ENCODE measurements around the gene NEK6. TPM values are rescaled to one million over a fixed set of nuclear protein-coding genes. Genes with fewer than 3 reads are reported as not detected.

The NEK6 gene
- total RNA-seq, 2 experiments from 2014 or later: 7.0 to 8.0 TPM

DNA sequence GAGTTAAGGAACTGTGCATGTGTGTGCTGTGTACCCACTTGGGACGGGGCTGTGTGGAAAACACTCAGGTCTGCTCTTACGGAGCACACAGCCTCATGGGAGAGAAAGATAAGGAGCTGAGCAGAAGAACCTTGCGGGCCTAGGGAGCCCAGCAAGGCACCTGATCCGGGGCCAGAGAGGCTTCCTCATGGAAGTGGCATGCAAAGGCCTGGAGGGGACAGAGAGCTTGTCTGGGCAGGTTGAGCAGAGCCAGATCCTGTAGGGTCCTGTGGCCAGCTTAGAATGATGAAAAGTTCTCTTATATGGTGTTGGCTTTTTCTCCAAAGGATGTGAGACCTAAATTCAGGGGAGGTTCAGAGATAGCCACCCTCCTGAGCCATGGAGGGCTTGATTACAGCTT lies 45.2 kb downstream of the NEK6 start:
- no peaks in the 10 kb centered on the region for H3K36me3 Mint-ChIP-seq (ENCODE audit: low read depth)
- POLR2A ChIA-PET: no interaction called here
- H3K27ac Mint-ChIP-seq: no peak overlapping the region
- DNase-seq: no peak
- no peak overlapping the region for H3K4me3 Mint-ChIP-seq
- H3K4me1 Mint-ChIP-seq: peaks cover 9% of the 10 kb centered on the region
- no peaks in the 10 kb centered on the region for H3K9me3 Mint-ChIP-seq
- H3K27me3 Mint-ChIP-seq: peaks cover 2% of the 10 kb centered on the region
- CTCF ChIA-PET: interaction anchor here (0.6 kb wide), 1 partner anchor 110 kb away, joined by 5 read pairs; no protein-coding TSS in a partner anchor

DNA sequence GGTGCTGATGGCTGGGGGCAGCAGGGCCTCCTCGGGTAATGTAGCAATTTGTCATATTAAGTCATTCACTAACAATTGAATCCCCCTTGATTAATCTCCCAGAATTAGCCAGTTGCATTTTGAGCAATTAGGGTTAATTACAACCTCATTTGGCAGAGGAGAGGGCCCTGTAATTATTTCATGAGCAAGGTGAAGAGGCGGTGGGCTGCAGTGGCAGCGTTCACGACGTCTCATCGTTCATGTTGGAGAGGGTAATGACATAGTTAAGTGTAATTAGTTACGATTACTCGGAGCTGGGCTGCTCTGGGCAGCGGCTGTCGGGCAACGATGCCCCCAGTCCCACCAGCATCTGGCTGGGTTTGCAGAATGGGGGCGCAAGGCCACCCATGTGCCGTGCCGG lies 46.0 kb downstream of the NEK6 start:
- CTCF ChIA-PET: interaction anchor here (1.2 kb wide), 1 partner anchor 11 kb away, joined by 4 read pairs; no protein-coding TSS in a partner anchor
- no peaks in the 10 kb centered on the region for H3K36me3 Mint-ChIP-seq (ENCODE audit: low read depth)
- peaks cover 9% of the 10 kb centered on the region for H3K4me1 Mint-ChIP-seq
- POLR2A ChIA-PET: no interaction called here
- H3K27ac Mint-ChIP-seq: no peak overlapping the region
- no peak for DNase-seq
- H3K4me3 Mint-ChIP-seq: no peak overlapping the region
- no peaks in the 10 kb centered on the region for H3K9me3 Mint-ChIP-seq
- H3K27me3 Mint-ChIP-seq: peaks cover 2% of the 10 kb centered on the region

DNA sequence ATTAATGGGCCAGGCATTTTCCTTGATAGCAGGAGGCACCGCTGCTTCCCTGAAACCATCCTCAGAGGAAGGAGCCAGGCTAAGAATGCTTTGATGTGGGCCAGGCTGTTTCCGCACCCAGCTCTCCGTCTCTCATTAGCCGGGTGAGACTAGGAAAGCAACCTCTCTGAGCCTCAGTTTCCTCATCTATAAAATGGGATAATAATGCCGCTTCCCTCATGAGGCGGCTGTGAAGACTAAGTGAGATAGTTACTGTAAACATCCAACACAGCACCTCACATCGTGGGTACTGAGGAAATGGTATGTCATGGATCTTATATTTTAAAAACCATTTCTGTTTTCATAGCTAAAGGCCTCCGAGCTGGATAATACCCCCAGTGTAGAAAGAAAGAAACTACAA lies 46.5 kb downstream of the NEK6 start:
- H3K4me1 Mint-ChIP-seq: peaks cover 8% of the 10 kb centered on the region
- peaks cover 2% of the 10 kb centered on the region for H3K27me3 Mint-ChIP-seq
- no peak overlapping the region for H3K27ac Mint-ChIP-seq
- no peaks in the 10 kb centered on the region for H3K9me3 Mint-ChIP-seq
- no peaks in the 10 kb centered on the region for H3K36me3 Mint-ChIP-seq (ENCODE audit: low read depth)
- no peak overlapping the region for H3K4me3 Mint-ChIP-seq
- DNase-seq: no peak
- ChIA-PET POLR2A (no interaction called here), CTCF (interaction anchor here (0.7 to 1.2 kb wide), 2 partner anchors 11 to 45 kb away, joined by 3 to 4 read pairs; no protein-coding TSS in a partner anchor)

DNA sequence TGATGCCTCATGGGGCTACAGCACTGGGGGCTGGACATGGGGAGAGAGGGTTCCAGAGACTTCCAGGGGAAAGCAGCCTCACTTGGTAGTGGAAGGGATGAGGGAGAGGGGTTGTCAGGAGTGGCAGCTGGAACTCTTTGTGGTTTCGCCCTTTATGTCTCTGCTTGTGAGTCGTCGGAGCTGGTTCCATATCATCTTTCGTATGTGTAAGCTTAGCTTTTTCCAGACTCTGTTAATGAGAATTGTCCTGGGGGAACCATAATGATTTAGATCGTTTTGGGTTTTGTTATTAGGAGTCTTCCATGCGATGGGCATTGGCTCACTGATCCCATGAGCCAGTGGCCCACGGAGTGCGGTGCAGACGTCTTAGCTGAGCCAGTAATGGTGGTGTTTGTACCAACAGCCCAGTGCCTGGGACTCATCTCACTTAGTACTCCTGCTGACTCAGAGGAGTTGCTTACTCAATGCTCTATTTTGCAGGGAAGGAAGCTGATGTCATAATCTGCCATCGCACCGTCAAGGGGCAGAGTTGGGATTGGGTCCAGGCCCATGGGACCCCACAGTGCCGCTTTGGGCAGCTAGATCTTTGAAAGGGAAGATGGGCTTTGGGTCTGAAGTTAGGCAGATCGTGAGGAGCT lies 48.5 kb downstream of the NEK6 start:
- H3K27ac Mint-ChIP-seq: no peak overlapping the region
- no peak overlapping the region for H3K4me3 Mint-ChIP-seq
- H3K4me1 Mint-ChIP-seq: no peaks in the 10 kb centered on the region
- POLR2A ChIA-PET: no interaction called here
- peaks cover 2% of the 10 kb centered on the region for H3K27me3 Mint-ChIP-seq
- H3K36me3 Mint-ChIP-seq (ENCODE audit: low read depth): no peaks in the 10 kb centered on the region
- DNase-seq: no peak
- H3K9me3 Mint-ChIP-seq: no peaks in the 10 kb centered on the region
- CTCF ChIA-PET: interaction anchor here (0.7 kb wide), 1 partner anchor 17 kb away, joined by 4 read pairs; no protein-coding TSS in a partner anchor

DNA sequence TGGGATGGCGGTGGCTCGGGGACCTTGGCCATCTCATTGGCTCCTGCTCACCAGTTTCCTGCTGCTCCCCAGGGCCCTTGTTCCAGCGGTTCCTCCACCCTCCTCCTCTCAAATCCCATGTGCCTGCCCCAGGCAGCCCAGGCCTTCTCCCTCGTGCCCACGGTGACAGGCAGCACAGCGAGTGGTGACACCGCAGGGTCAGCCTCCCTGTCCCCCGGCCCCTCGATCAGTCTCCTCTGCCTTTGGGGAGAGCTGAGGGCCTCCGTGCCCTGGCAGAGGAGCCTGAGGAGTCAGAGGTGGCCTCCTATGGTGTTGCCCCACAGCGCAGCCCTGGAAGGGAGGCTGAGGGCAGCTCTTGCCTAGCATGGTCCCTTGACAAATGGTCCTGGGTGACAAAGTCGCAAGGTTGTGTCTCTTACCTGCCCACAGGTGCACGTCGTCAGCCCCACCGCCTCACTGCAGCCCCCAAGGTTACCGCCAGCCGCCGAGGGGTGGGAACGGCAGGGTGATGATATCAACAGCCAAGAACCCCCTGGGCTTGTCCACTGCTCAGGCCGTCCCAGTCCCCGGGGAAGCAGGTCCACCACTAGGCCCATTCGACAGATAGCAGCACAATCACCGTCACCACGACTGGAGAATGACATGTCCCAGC lies 49.8 kb downstream of the NEK6 start:
- no peaks in the 10 kb centered on the region for H3K36me3 Mint-ChIP-seq (ENCODE audit: low read depth)
- no peak overlapping the region for H3K27ac Mint-ChIP-seq
- no peak for DNase-seq
- H3K4me3 Mint-ChIP-seq: no peak overlapping the region
- CTCF ChIA-PET: no interaction called here
- POLR2A ChIA-PET: no interaction called here
- H3K4me1 Mint-ChIP-seq: no peaks in the 10 kb centered on the region
- H3K27me3 Mint-ChIP-seq: peaks cover 2% of the 10 kb centered on the region
- H3K9me3 Mint-ChIP-seq: no peaks in the 10 kb centered on the region

DNA sequence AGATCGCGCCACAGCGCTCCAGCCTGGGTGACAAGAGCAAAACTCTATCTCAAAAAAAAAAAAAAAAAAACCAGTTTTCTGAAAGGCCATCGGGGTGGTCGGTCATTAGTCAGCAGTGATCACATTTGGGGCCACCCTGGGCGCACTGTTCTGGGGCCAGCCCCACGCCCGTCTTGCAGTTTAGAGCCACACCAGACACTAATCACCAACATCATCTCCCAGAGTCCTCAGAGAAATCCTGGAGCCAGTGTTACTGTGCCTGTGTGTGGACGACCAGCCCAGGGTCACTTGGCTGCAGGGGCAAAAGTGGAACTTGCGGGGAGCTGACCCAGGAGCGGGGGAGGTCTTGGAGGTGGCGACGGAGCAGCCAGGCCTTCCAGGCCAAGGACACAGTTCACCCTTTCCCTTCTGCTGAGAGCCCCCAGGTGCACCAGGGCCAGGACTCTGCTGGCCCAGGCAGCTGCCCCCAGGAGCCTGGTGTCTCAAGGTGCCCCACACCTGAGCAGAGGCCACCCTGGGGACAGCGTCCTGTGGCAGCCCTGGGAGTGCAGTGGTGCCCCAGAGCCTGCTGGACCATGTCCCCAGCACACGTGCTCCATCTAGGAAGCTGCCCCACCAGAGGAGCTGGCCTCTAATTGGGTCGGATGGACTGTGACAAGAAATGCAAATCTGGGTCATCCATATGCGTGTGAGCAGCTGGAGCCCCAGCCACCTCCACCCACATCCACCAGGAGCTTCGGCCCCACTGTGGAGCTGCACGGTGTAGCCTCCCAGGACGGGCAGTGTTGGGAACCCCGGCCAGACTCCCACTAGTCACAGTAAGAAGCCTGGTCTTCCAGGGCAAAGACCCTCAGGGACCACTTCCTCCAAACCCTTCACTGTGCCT lies 51.1 kb downstream of the NEK6 start:
- DNase-seq: no peak
- H3K27ac Mint-ChIP-seq: no peak overlapping the region
- POLR2A ChIA-PET: no interaction called here
- CTCF ChIA-PET: no interaction called here
- no peaks in the 10 kb centered on the region for H3K36me3 Mint-ChIP-seq (ENCODE audit: low read depth)
- H3K4me3 Mint-ChIP-seq: no peak overlapping the region
- H3K9me3 Mint-ChIP-seq: no peaks in the 10 kb centered on the region
- peaks cover 2% of the 10 kb centered on the region for H3K27me3 Mint-ChIP-seq
- no peaks in the 10 kb centered on the region for H3K4me1 Mint-ChIP-seq

DNA sequence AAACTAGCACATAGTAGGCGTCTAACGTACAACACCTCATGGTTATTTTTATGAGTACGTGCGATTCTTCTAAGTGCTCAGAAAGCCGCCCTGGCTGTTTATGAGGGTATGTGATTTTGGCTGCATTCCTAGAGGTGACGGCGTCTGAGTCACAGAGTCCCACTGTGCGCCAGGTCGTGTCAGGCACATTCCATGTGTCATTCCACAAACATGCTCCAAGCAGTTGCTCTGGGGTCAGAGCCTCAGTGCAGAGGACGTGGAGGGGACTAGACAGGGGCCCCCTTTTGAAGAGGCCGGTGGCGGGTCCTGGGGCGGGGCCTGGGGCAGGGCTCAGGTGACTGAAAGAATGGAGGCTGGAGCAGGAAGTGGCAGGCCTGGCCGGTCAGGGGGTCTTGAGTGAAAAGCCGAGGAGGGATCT lies 51.9 kb downstream of the NEK6 start:
- no peak overlapping the region for H3K27ac Mint-ChIP-seq
- H3K36me3 Mint-ChIP-seq (ENCODE audit: low read depth): no peaks in the 10 kb centered on the region
- no peak overlapping the region for H3K4me3 Mint-ChIP-seq
- H3K27me3 Mint-ChIP-seq: peaks cover 2% of the 10 kb centered on the region
- no peaks in the 10 kb centered on the region for H3K9me3 Mint-ChIP-seq
- CTCF ChIA-PET: interaction anchor here (1.7 kb wide), 1 partner anchor 14 kb away, joined by 3 read pairs; no protein-coding TSS in a partner anchor
- no peaks in the 10 kb centered on the region for H3K4me1 Mint-ChIP-seq
- no peak for DNase-seq
- POLR2A ChIA-PET: no interaction called here

DNA sequence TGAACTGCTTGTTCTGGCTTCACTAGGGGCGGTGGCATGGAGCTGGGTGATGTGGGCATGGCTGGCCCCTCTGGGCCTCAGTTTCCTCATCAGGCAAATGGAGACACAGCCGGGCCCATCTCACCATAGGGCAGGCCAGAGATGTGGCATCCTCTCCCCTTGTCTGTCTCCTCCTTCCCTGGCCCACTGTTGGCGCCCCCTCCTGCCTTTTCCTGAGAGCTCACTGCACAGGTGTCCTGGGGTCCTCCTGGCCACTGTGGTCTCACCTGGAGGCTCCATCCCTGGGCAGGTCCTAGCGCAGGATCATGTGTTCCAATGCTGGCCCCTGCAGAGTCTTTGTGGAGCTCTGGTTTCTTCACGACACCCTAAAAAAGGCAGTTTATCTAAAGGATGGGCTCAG lies 53.5 kb downstream of the NEK6 start:
- H3K27ac Mint-ChIP-seq: no peak overlapping the region
- DNase-seq: no peak
- no peaks in the 10 kb centered on the region for H3K9me3 Mint-ChIP-seq
- ChIA-PET CTCF (interaction anchor here (1.2 to 1.7 kb wide), 2 partner anchors 12 to 14 kb away, joined by 3 to 4 read pairs; no protein-coding TSS in a partner anchor), POLR2A (no interaction called here)
- no peaks in the 10 kb centered on the region for H3K36me3 Mint-ChIP-seq (ENCODE audit: low read depth)
- H3K4me1 Mint-ChIP-seq: no peaks in the 10 kb centered on the region
- no peak overlapping the region for H3K4me3 Mint-ChIP-seq
- H3K27me3 Mint-ChIP-seq: no peaks in the 10 kb centered on the region

DNA sequence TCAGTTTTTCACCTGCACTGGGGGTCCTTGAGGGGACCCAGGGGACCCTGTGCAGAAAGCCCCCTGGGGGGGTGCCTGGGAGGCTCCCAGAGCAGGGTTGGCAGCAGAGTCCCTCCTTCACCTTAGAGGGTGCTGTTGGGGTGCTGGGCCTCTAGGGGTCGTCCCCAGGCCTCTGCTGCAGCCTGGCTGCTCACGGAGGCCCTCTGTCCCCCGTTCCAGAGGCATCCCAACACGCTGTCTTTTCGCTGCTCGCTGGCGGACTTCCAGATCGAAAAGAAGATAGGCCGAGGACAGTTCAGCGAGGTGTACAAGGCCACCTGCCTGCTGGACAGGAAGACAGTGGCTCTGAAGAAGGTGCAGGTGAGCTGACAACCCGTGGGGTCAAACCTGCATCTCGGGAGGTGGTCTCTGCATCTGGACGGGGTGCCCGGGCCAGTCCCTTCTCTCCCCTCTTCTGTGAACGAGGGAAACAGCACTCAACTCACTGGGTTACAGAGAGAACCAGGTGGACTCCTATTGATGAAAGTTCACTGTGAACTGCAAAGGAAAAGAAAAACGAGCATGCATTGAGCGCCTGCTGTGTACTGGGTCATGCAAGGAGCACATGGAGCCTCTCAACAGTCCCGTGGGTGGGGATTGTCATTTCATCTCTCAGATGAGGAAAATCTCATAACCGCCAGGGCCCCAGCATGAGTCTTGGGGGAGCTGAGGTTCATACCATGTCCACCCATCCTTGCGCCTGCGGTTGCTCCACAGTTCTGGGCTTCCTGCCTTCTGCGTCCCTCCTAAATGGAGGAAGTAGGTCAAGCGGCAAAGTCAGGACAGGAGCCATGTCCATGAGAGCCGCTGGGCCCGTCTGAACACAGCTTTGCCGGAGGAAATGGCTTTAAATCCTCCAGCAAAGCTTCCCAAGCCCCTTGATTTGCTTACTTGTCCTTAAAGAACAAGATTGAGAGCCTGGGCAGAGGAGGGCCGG lies 54.8 kb downstream of the NEK6 start:
- no peaks in the 10 kb centered on the region for H3K27me3 Mint-ChIP-seq

DNA sequence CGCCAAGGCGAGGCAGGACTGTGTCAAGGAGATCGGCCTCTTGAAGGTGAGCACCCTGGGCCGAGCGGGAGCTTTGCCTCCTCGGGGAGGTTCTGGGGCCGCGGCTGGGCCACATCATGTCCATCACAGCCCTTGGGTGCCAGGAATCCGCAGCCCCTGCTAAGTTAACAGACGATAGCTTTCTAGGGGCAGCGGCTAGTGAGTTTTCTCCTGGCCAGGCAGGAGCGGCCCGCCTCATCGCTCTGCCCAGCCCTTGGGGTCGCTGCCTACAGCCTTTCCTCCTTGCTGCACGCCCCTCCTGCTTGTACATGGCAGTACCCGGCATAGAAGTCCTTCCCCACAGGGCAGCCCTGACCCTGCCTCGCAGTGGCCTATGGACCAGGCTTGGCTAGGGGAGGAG lies 56.2 kb downstream of the NEK6 start:
- H3K36me3 Mint-ChIP-seq (ENCODE audit: low read depth): no peaks in the 10 kb centered on the region
- H3K9me3 Mint-ChIP-seq: no peaks in the 10 kb centered on the region
- POLR2A ChIA-PET: no interaction called here
- H3K4me1 Mint-ChIP-seq: no peaks in the 10 kb centered on the region
- no peaks in the 10 kb centered on the region for H3K27me3 Mint-ChIP-seq
- no peak overlapping the region for H3K4me3 Mint-ChIP-seq
- H3K27ac Mint-ChIP-seq: no peak overlapping the region
- no peak for DNase-seq
- CTCF ChIA-PET: interaction anchor here (0.6 kb wide), 1 partner anchor 681 kb away, joined by 3 read pairs; no protein-coding TSS in a partner anchor

More for the DNA sequence above, 54.8 kb downstream of the NEK6 start:
- Mint-ChIP-seq H3K9me3 (no peaks in the 10 kb centered on the region), H3K4me1 (no peaks in the 10 kb centered on the region), H3K27ac (no peak overlapping the region), H3K36me3 (ENCODE audit: low read depth) (no peaks in the 10 kb centered on the region), H3K4me3 (no peak overlapping the region)
- ChIA-PET CTCF (interaction anchor here (1.2 to 1.7 kb wide), 3 partner anchors 14 to 36 kb away, joined by 3 to 4 read pairs (median 4); no protein-coding TSS in a partner anchor), POLR2A (no interaction called here)
- no peak for DNase-seq

DNA sequence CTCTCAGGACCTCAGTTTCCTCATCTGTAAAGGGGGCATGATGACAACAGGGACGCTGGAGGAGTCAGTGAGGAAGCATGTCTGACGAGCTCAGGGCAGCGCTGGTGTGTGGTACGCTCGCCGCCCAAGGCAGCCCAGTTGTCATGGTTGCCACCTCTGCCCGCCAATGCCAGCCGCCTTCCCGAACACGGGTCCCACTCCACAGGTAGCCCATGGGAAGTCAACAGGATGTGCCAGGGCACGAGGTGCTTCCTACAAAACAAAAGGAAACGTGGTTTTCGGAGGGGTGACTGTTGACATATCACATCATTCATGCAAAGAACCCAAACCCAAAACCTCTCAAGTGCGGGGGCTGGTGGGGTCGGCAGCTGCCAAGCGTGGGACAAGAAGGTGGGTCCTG lies 58.1 kb downstream of the NEK6 start:
- H3K4me1 Mint-ChIP-seq: peaks cover 2% of the 10 kb centered on the region
- H3K4me3 Mint-ChIP-seq: no peak overlapping the region
- H3K27me3 Mint-ChIP-seq: no peaks in the 10 kb centered on the region
- no peaks in the 10 kb centered on the region for H3K9me3 Mint-ChIP-seq
- H3K36me3 Mint-ChIP-seq (ENCODE audit: low read depth): no peaks in the 10 kb centered on the region
- ChIA-PET POLR2A (no interaction called here), CTCF (no interaction called here)
- H3K27ac Mint-ChIP-seq: no peak overlapping the region
- no peak for DNase-seq

All from activated CD4-positive, alpha-beta T cell treated with anti-CD3 and anti-CD28 coated beads, Interleukin-2, amount 10 ng/mL, durations not matched to agents 7 days and 5 days (primary cell).